Mesenchymal stem cell (in vitro differentiated cells and primary cell): ENCODE results near the gene VIPR2.

Experiments
- DNase-seq: peaks from one replicate; pipeline ENCODE4 v3.0.0-alpha.2; 2013
- H2AFZ ChIP-seq: one replicate; pipeline ENCODE4 v1.6.1; 2013; ENCODE audit warnings: low read depth, mild to moderate bottlenecking, control low read depth, inconsistent platforms, low read length, moderate library complexity
- H2AK5ac ChIP-seq: 2 replicates; pipeline ENCODE4 v1.6.1; 2013; ENCODE audit warnings: low read length, moderate library complexity, mild to moderate bottlenecking, inconsistent platforms; ENCODE audit not compliant: severe bottlenecking
- H2BK120ac ChIP-seq: one replicate; pipeline ENCODE4 v1.6.1; 2013; ENCODE audit warnings: low read depth, mild to moderate bottlenecking, inconsistent platforms, low read length, moderate library complexity
- H2BK12ac ChIP-seq, 2 experiments: one replicate each; pipeline ENCODE4 v1.6.1; 2013; ENCODE audit warnings: inconsistent platforms in 2 of 2, low read length in 2 of 2, mild to moderate bottlenecking in 2 of 2, moderate library complexity in 2 of 2, control low read depth in 1 of 2
- H2BK15ac ChIP-seq: one replicate; pipeline ENCODE4 v1.6.1; 2013; ENCODE audit warnings: mild to moderate bottlenecking, low read depth, inconsistent platforms; ENCODE audit not compliant: poor library complexity, severe bottlenecking
- H2BK5ac ChIP-seq: 2 replicates; pipeline ENCODE4 v1.6.1; 2013; ENCODE audit warnings: low read depth, mild to moderate bottlenecking, low read length, control low read depth, inconsistent platforms; ENCODE audit not compliant: poor library complexity, severe bottlenecking
- H3K14ac ChIP-seq, 2 experiments: one replicate each; pipeline ENCODE4 v1.6.1; 2013; ENCODE audit warnings: inconsistent platforms in 2 of 2, low read length in 2 of 2, control low read depth in 1 of 2, mild to moderate bottlenecking in 1 of 2, moderate library complexity in 1 of 2
- H3K18ac ChIP-seq, 2 experiments: one replicate each; pipeline ENCODE4 v1.6.1; 2013; ENCODE audit warnings: inconsistent platforms in 2 of 2, low read length in 2 of 2, control low read depth in 1 of 2, low read depth in 1 of 2, mild to moderate bottlenecking in 1 of 2
- H3K23ac ChIP-seq, 2 experiments: one replicate each; pipeline ENCODE4 v1.6.1; 2013; ENCODE audit warnings: inconsistent platforms in 2 of 2, low read length in 2 of 2, mild to moderate bottlenecking in 2 of 2, moderate library complexity in 2 of 2, control low read depth in 1 of 2
- H3K27ac ChIP-seq: 2 replicates; pipeline ENCODE4 v1.5.1; 2013; ENCODE audit warnings: mild to moderate bottlenecking, moderate library complexity, low read length, control low read depth, inconsistent platforms; ENCODE audit not compliant: poor library complexity, severe bottlenecking
- H3K27me3 ChIP-seq, 2 experiments: 2 replicates each; pipeline versions ENCODE4 v1.6.1 to v1.7.0; 2013; ENCODE audit warnings: low read length in 2 of 2, mild to moderate bottlenecking in 2 of 2, moderate library complexity in 2 of 2, control low read depth in 1 of 2, inconsistent platforms in 1 of 2; ENCODE audit not compliant: control insufficient read depth in 1 of 2, insufficient read depth in 1 of 2
- H3K36me3 ChIP-seq, 2 experiments: 2 replicates each; pipeline versions ENCODE4 v1.6.1 to v1.7.0; 2013; ENCODE audit warnings: low read length in 2 of 2, control low read depth in 1 of 2, inconsistent platforms in 1 of 2, low read depth in 1 of 2, mild to moderate bottlenecking in 1 of 2; ENCODE audit not compliant: insufficient read depth in 2 of 2, control insufficient read depth in 1 of 2
- H3K4ac ChIP-seq, 2 experiments: one replicate each; pipeline ENCODE4 v1.6.1; 2013; ENCODE audit warnings: inconsistent platforms in 2 of 2, low read length in 2 of 2, mild to moderate bottlenecking in 2 of 2, moderate library complexity in 2 of 2, control low read depth in 1 of 2, low read depth in 1 of 2
- H3K4me1 ChIP-seq: 2 replicates; pipeline ENCODE4 v1.6.1; 2013; ENCODE audit warnings: low read depth, low read length, control low read depth; ENCODE audit not compliant: control insufficient read depth, insufficient read depth
- H3K4me2 ChIP-seq: 2 replicates; pipeline ENCODE4 v1.6.1; 2013; ENCODE audit warnings: low read length, mild to moderate bottlenecking, inconsistent platforms; ENCODE audit not compliant: poor library complexity, severe bottlenecking
- H3K4me3 ChIP-seq, 2 experiments: 2 replicates each; pipeline versions ENCODE4 v1.5.1 to v1.7.0; 2013; ENCODE audit warnings: low read length in 2 of 2, mild to moderate bottlenecking in 2 of 2, control low read depth in 1 of 2, low read depth in 1 of 2; ENCODE audit not compliant: insufficient read depth in 1 of 2
- H3K79me1 ChIP-seq: replicated peaks from 2 replicates; pipeline ENCODE4 v1.6.1; 2013; ENCODE audit warnings: mild to moderate bottlenecking, control low read depth, low read length, inconsistent platforms; ENCODE audit not compliant: poor library complexity, severe bottlenecking
- H3K9ac ChIP-seq: 2 replicates; pipeline ENCODE4 v1.7.0; 2013; ENCODE audit warnings: mild to moderate bottlenecking, low read length, moderate library complexity
- H3K9me3 ChIP-seq: 2 replicates; pipeline ENCODE4 v1.7.0; 2013; ENCODE audit warnings: mild to moderate bottlenecking, low read length; ENCODE audit not compliant: control insufficient read depth
- H4K8ac ChIP-seq: one replicate; pipeline ENCODE4 v1.6.1; 2013; ENCODE audit warnings: inconsistent platforms, mild to moderate bottlenecking, low read length, moderate library complexity
- H4K91ac ChIP-seq: one replicate; pipeline ENCODE4 v1.6.1; 2013; ENCODE audit warnings: mild to moderate bottlenecking, low read length, inconsistent platforms
- WGBS: methylation state at CpG from one replicate; pipeline ENCODE4 v1.1.7; 2013; ENCODE audit warnings: mixed read lengths; 5-methylcytosine and 5-hydroxymethylcytosine counted together

Gene VIPR2

GRCh38 chr7:159034394-159034793, 110.3 kb downstream of the VIPR2 start:
- peaks cover 28% of the 10 kb centered on the region for H3K4me1 ChIP-seq
- H3K79me1 ChIP-seq, result no peaks in the 10 kb centered on the region
- no peak overlapping the region for H3K9ac ChIP-seq
- no peak overlapping the region for H3K4ac ChIP-seq
- no peak overlapping the region for H2BK5ac ChIP-seq
- no peak overlapping the region for H2AFZ ChIP-seq
- H4K91ac ChIP-seq, result no peak overlapping the region
- no peak overlapping the region for H2BK15ac ChIP-seq
- H2BK120ac ChIP-seq, result no peak overlapping the region
- no peaks in the 10 kb centered on the region for H3K9me3 ChIP-seq
- H3K4me2 ChIP-seq, result no peak overlapping the region
- H3K18ac ChIP-seq, result no peak overlapping the region
- no peak overlapping the region for H4K8ac ChIP-seq
- H3K27ac ChIP-seq, result no peak overlapping the region
- H2AK5ac ChIP-seq, result no peak overlapping the region
- no peak overlapping the region for H2BK12ac ChIP-seq
- 87% methylated on average over 8 of the region's 10 CpGs for WGBS
- H3K14ac ChIP-seq, result no peak overlapping the region
- H3K27me3 ChIP-seq, result peaks cover 0 to 28% of the 10 kb centered on the region in 2 experiments
- H3K23ac ChIP-seq, result no peak overlapping the region
- no peak overlapping the region for H3K4me3 ChIP-seq
- H3K36me3 ChIP-seq, result peaks cover 0 to 5% of the 10 kb centered on the region in 2 experiments
- no peak for DNase-seq

- H2BK120ac ChIP-seq, result no peak overlapping the region
- H2BK15ac ChIP-seq, result no peak overlapping the region
- no peak overlapping the region for H3K4me3 ChIP-seq
- H3K79me1 ChIP-seq, result no peaks in the 10 kb centered on the region
- 80% methylated on average over 13 of the region's 16 CpGs for WGBS
- H3K14ac ChIP-seq, result no peak overlapping the region
- H3K4me2 ChIP-seq, result no peak overlapping the region
- H3K23ac ChIP-seq, result no peak overlapping the region
- no peak overlapping the region for H2BK12ac ChIP-seq
- no peaks in the 10 kb centered on the region for H3K9me3 ChIP-seq
- no peak overlapping the region for H4K8ac ChIP-seq
- peaks cover 30% of the 10 kb centered on the region for H3K4me1 ChIP-seq
- no peak overlapping the region for H2AFZ ChIP-seq
- no peak overlapping the region for H4K91ac ChIP-seq
- DNase-seq, result no peak
- H3K18ac ChIP-seq, result no peak overlapping the region
- no peak overlapping the region for H3K4ac ChIP-seq
- H3K27ac ChIP-seq, result no peak overlapping the region
- no peak overlapping the region for H3K9ac ChIP-seq
- peaks cover 0 to 30% of the 10 kb centered on the region in 2 experiments for H3K27me3 ChIP-seq
- H3K36me3 ChIP-seq, result peaks cover 0 to 5% of the 10 kb centered on the region in 2 experiments
- H2BK5ac ChIP-seq, result no peak overlapping the region
- H2AK5ac ChIP-seq, result no peak overlapping the region
Observed at GRCh38 chr7:159033956-159034355, 110.7 kb downstream of the VIPR2 start.

- no peak overlapping the region for H3K14ac ChIP-seq
- peaks cover 36% of the 10 kb centered on the region for H3K4me1 ChIP-seq
- H3K9ac ChIP-seq, result no peak overlapping the region
- H2BK12ac ChIP-seq, result no peak overlapping the region
- WGBS, result 88% methylated on average over 5 of the region's 5 CpGs
- no peak overlapping the region for H2BK15ac ChIP-seq
- H2BK120ac ChIP-seq, result no peak overlapping the region
- H3K79me1 ChIP-seq, result no peaks in the 10 kb centered on the region
- H2BK5ac ChIP-seq, result no peak overlapping the region
- H3K4me3 ChIP-seq, result no peak overlapping the region
- H3K9me3 ChIP-seq, result no peaks in the 10 kb centered on the region
- no peak overlapping the region for H4K8ac ChIP-seq
- H3K18ac ChIP-seq, result no peak overlapping the region
- H2AK5ac ChIP-seq, result no peak overlapping the region
- H3K36me3 ChIP-seq, result peaks cover 0 to 5% of the 10 kb centered on the region in 2 experiments
- peaks cover 0 to 35% of the 10 kb centered on the region in 2 experiments for H3K27me3 ChIP-seq
- H4K91ac ChIP-seq, result no peak overlapping the region
- no peak overlapping the region for H3K27ac ChIP-seq
- H3K4ac ChIP-seq, result no peak overlapping the region
- H3K23ac ChIP-seq, result no peak overlapping the region
- no peak for DNase-seq
- no peak overlapping the region for H3K4me2 ChIP-seq
- no peak overlapping the region for H2AFZ ChIP-seq
Observed at GRCh38 chr7:159033473-159033825, 111.2 kb downstream of the VIPR2 start.

GRCh38 chr7:159032753-159033472, 111.8 kb downstream of the VIPR2 start:
- no peak overlapping the region for H3K18ac ChIP-seq
- no peaks in the 10 kb centered on the region for H3K9me3 ChIP-seq
- H2BK5ac ChIP-seq, result no peak overlapping the region
- no peak overlapping the region for H3K9ac ChIP-seq
- no peak overlapping the region for H3K27ac ChIP-seq
- no peak overlapping the region for H3K14ac ChIP-seq
- H3K4ac ChIP-seq, result no peak overlapping the region
- no peak overlapping the region for H2BK12ac ChIP-seq
- H3K4me3 ChIP-seq, result no peak overlapping the region
- peaks cover 0 to 41% of the 10 kb centered on the region in 2 experiments for H3K27me3 ChIP-seq
- H2BK15ac ChIP-seq, result no peak overlapping the region
- H3K4me1 ChIP-seq, result peaks cover 41% of the 10 kb centered on the region
- H2BK120ac ChIP-seq, result no peak overlapping the region
- peaks cover 0 to 5% of the 10 kb centered on the region in 2 experiments for H3K36me3 ChIP-seq
- no peak for DNase-seq
- H3K23ac ChIP-seq, result no peak overlapping the region
- H4K8ac ChIP-seq, result no peak overlapping the region
- 85% methylated on average over 7 of the region's 13 CpGs for WGBS
- H4K91ac ChIP-seq, result no peak overlapping the region
- no peaks in the 10 kb centered on the region for H3K79me1 ChIP-seq
- no peak overlapping the region for H3K4me2 ChIP-seq
- no peak overlapping the region for H2AK5ac ChIP-seq
- no peak overlapping the region for H2AFZ ChIP-seq
